Activated CD4-positive, CD25-positive, alpha-beta regulatory T cell (primary cell): ENCODE measurements around the gene CADM1.

Experiments
- DNase-seq, 4 experiments: peaks; one replicate each; lab custom pipeline; 2025; lab: John Stamatoyannopoulos, UW

The CADM1 gene

GRCh38 chr11:115352805-115353485 is 151.3 kb downstream of the CADM1 start:
- DNase-seq, result no peak

GRCh38 chr11:115349335-115350017 is 154.7 kb downstream of the CADM1 start:
- DNase-seq, result no peak

GRCh38 chr11:115348416-115348815 is 155.8 kb downstream of the CADM1 start:
- no peak for DNase-seq

- no peak for DNase-seq
Observed at GRCh38 chr11:115347106-115347505, 157.1 kb downstream of the CADM1 start.

- DNase-seq, result no peak
Observed at GRCh38 chr11:115345840-115346239, 158.4 kb downstream of the CADM1 start.

- DNase-seq, result no peak
Observed at GRCh38 chr11:115345361-115345760, 158.9 kb downstream of the CADM1 start.

- no peak for DNase-seq
Observed at GRCh38 chr11:115344846-115345245, 159.4 kb downstream of the CADM1 start.

GRCh38 chr11:115342142-115342541 is 162.1 kb downstream of the CADM1 start:
- no peak for DNase-seq

- no peak for DNase-seq
Observed at GRCh38 chr11:115340874-115341273, 163.3 kb downstream of the CADM1 start.

- DNase-seq, result no peak
Observed at GRCh38 chr11:115338476-115338875, 165.7 kb downstream of the CADM1 start.

GRCh38 chr11:115334932-115335788 is 169.1 kb downstream of the CADM1 start:
- DNase-seq, result no peak

- DNase-seq, result no peak
Observed at GRCh38 chr11:115333949-115334348, 170.3 kb downstream of the CADM1 start.

- DNase-seq, result no peak
Observed at GRCh38 chr11:115333121-115333520, 171.1 kb downstream of the CADM1 start.

- no peak for DNase-seq
Observed at GRCh38 chr11:115330684-115331482, 173.3 kb downstream of the CADM1 start.

GRCh38 chr11:115326526-115326925 is 177.7 kb downstream of the CADM1 start:
- DNase-seq, result no peak

GRCh38 chr11:115325523-115325922 is 178.7 kb downstream of the CADM1 start:
- no peak for DNase-seq

GRCh38 chr11:115324581-115325432 is 179.4 kb downstream of the CADM1 start:
- DNase-seq, result no peak

GRCh38 chr11:115322553-115323203 is 181.5 kb downstream of the CADM1 start:
- DNase-seq, result no peak

- no peak for DNase-seq
Observed at GRCh38 chr11:115321605-115322289, 182.5 kb downstream of the CADM1 start.
